AG20443 (cell line): ENCODE measurements around the gene TSG101.

ENCODE experiments used
- DNase-seq: peaks from one replicate; pipeline ENCODE4 v3.0.0; 2012; ENCODE audit warnings: low spot score, mixed read lengths

The TSG101 gene

DNA sequence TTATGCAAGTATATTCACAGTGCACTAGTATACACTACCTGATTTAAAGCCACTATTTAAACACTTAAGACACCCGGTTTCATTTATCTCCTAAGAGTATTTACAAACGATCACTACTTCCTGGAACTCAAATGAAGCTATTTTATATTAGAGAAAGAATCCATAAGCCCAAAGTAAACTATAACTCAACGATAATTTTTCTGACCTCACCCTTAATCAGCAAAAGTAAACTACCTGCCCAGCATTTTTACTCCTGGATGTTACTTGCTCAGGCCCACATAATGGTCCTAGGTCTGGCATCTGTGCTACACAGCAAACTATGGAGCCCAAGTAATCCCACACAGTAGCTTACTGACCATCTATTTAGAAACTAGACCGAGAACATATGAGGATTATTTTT is 33.4 kb downstream of the TSG101 start:
- DNase-seq: no peak

DNA sequence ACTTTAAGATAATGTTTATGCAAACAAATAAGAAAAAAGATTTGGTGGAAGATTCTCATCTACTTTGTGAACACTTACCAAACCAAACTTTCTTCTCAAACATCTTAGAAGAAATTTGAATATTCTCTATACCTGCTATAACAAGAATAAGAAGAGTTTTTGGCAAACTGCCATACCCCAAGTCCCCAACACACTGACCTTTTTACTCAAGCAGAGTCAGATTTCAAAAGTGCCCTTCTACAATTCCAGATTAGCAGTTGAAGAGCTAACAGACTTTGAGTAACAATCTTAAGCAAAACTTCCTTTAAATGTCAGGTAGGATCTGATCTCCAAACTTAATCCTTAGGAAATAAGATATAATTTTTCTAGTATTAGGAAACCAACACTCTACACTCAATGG is 33.9 kb downstream of the TSG101 start:
- no peak for DNase-seq

GRCh38 chr11:18491924-18492323 is 34.8 kb downstream of the TSG101 start:
- DNase-seq: no peak

- DNase-seq: no peak
These were observed 35.8 kb downstream of the TSG101 start for GRCh38 chr11:18490736-18491485.

DNA sequence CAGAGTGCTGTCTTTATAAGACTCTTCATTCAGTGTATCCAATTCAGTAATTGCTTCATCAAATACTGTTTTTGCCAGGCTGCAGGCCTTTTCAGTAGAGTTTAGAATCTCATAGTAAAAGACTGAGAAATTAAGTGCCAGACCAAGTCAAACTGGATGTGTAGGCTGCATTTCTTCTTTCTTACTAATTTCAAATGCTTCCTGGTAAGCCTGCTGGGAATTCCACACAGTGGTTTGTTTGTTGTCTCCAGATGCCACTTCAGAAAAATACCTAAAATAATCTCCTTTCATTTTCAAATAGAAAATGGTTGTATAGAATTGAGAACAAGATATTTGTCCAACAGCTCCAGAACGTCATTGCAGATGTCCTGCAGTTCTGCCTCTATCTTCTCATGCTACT is 36.4 kb downstream of the TSG101 start:
- peak; percentile 15 for DNase-seq

DNA sequence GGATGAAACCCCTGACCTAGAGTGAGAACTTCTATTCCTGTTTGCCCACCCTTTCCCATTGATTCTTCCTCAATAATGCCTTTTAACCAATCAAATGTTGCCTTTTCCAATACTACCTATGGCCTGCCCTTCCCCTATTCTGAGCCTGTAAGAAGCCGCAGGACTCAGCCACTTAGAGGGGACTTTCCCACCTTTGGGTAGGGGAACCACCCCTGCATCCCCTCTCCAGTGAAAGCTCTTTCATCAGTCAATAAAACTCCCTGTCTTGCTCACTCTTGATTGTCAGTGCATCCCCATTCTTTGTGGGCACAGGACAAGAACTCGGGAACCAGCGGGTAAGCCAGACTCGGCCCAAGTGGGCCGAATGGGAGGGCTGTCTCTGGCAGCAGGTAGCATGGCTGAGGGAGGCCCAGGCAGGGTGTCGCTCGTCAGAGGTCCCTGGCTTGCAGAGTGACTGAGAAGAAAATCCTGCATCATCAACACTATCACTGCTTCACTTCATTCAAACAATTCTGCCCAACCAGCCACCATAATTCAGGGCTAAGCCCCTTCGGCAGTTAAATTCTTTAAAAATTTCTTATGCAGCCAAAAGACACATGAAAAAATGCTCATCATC is 40.7 kb downstream of the TSG101 start:
- DNase-seq: no peak

DNA sequence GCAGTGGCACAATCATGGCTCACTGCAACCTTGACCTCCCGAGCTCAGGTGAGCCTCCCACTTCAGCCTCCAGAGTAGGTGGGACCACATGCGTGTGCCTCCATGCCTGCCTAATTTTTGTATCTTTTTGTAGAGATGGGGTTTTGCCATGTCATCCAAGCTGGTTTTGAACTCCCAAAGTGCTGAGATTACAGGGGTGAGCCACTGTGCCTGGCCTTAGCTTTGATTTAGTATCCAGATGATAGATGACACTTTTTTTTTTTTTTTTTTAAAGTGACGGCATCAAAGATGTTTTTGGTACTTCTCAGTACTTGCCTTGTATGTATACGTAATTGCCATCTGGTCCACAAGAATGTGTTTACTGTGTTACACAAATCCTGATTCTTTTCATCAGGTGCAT is 47.7 kb downstream of the TSG101 start:
- no peak for DNase-seq

- DNase-seq: no peak
These were observed 54.2 kb downstream of the TSG101 start for GRCh38 chr11:18472587-18472986.

DNA sequence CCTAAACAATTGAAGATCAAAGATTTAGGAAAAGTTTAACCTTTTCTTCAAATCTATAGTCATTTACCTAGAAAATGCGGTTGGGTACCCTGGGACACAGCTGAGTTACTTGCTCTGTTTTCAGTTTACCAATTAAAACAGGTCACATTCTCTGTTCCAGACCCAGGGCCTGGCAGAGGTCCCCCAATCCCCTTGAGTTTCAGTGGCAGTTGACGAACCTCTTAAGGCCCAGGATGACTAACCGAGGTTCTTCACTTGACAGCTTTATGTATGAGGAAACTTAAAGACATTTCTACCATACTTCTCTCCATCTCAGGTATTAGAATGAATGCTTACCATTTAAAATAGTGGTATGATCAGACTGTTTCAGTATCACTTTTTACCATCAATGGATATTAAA is 54.7 kb downstream of the TSG101 start:
- no peak for DNase-seq

GRCh38 chr11:18468961-18469360 is 57.8 kb downstream of the TSG101 start:
- no peak for DNase-seq

DNA sequence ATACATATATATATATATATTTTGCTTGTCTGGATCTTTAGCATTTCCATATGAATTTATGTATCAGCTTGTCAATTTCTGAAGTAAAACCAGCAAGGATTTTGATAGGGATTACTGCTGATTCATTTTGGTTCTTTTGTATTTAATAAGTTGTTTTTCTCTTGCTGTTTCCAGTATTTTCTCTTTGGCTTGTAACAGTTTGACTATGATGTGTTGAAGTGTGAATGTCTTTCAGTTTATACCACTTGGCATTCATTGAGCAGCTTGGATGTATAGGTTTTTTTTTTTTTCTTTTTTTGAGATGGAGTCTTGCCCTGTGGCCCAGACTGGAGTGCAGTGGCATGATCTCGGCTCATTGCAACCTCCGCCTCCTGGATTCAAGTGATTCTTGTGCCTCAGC is 58.7 kb downstream of the TSG101 start:
- DNase-seq: no peak

DNA sequence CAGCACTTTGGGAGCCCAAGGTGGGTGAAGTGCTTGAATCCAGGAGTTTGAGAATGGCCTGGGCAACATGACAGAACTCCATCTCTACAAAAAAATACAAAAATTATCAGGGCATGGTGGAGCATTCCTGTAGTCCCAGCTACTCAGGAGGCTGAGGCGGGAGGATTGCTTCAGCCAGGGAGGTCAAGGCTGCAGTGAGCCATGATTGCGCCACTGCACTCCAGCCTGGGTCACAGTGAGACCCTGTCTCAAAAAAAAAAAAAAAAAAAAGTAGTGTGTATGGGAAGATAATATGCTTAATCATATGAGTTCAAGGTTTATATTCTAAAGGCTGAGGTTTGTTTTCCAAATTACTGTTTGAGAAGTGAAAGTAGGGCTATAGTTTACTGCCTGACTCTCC is 60.3 kb downstream of the TSG101 start:
- DNase-seq: no peak

DNA sequence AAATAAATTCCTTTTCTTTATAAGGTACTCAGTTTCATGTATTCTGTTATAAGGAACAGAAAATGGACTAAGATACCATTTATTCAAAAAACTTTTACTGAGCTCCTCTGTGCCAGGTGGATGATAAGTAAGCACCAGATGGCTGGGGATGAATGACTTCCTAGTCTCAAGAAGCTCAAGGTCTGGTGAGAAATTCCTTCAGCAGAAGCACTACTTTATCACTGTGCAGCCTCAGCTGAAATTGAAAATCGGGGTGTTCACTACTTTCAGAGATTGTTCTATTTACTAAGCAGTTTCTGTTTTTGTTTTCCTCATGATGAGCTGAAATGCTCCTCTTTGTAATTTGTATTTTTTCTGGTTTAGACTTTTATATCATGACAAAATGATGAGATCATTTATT is 63.3 kb downstream of the TSG101 start:
- no peak for DNase-seq

DNA sequence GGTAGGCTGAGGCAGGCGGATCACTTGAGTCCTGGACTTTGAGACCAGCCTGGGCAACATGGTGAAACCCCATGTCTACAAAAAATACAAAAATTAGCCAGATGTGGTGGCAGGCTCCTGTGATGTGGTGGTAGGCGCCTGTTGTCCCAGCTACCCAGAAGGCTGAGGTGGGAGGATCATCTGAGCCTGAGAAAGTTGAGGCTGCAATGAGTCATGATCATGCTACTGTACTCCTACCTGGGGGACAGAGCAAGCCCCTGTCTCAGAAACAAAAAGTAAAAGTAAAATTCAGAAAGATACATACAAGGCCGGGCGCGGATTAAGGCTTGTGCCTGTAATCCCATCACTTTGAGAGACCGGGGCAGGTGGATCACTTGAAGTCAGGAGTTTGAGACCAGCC is 64.8 kb downstream of the TSG101 start:
- no peak for DNase-seq

DNA sequence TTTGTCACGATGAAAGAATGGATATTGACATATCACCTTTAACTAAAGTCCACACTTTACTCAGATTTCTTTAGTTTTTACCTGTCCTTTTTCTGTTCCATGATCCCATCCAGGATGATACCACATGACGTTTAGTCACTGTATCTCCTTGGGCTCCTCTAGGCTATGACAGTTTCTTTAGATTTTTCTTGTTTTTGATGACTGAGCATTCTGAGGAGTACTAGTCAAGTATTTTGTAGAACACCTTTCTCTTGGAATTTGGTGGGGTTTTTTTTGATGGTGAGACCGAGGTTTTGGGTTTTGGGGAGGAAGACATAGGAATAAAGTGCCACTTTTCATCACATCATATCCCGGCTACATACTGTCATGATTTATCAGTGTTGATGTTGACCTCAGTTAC is 67.1 kb downstream of the TSG101 start:
- DNase-seq: no peak

DNA sequence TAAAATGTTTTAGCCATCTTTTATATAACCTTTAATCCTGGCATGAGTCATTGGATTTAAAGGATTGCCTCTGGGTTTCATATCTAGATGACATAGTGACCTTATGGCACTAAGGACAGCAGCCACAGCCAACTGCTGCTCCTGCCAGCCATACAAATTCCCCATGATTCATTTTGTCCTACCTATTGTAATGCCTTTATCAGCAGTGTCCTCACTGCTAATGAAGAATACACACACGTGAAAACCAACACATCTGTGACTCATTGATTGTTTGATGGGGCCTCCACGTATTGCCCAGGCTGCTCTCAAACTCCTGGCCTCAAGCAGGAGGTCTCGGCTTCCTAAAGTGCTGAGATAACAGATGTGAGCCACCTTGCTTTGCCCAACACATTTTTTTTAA is 69.3 kb downstream of the TSG101 start:
- DNase-seq: no peak

DNA sequence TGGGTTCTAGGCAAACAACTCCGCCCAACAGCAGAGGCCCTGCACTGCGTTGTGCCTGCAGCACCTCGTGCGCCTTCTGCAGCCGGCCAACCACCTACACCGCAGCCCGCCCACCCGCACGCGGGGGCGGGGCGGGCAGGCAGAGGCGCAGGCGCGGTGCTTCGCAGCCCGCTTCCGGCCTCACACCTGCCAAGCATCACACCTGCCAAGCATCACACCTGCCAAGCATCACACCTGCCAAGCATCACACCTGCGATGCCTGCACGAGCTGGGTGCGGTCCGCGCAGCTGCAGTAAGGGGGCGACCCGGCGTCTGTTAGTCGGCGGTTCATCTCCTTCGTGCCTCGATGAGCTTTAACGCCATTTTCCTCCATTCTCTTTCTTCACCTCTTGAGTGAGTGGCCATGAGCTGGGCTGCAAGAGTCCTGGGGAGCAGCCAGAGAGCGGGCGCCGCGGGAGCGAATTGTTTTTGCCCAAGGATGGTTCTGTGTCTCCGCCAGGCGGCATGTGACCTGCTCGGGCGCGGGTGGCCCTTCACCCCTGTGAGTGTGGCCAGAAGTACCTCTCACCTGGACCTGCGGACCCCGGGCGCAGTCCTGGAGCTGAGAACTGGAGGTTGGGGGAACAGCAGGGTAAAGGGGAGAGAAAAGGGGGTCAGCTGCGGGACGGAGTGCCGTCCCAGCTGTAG is 70.9 kb downstream of the TSG101 start, which contains the start of gene LDHAL6A:
Gene LDHAL6A (plus strand): TSS at position 171 of the 687 bp plus-strand sequence. CDS start 825 bp downstream, outside the sequence.
- DNase-seq: no peak

- peak; percentile 45 for DNase-seq
These were observed 73.8 kb downstream of the TSG101 start for GRCh38 chr11:18452927-18453326.

DNA sequence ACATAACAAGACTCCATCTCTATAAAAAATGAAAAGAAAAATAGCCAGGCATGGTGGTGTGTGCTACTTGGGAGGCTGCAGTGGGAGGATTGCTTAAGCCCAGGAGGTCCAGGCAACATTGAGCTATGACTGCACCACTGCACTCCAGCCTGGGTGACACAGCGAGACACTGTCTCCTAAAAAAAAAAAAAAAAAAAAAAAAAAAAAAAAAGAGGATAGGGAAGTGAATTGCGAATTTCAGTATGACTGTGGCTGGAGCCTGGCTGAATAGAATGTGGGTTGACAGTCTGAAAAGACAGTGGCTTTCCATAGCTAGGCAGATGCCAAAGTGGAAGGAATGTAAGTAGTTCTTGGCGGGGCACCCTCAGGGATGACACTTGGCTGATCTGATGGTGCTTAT is 77.5 kb downstream of the TSG101 start:
- no peak for DNase-seq

DNA sequence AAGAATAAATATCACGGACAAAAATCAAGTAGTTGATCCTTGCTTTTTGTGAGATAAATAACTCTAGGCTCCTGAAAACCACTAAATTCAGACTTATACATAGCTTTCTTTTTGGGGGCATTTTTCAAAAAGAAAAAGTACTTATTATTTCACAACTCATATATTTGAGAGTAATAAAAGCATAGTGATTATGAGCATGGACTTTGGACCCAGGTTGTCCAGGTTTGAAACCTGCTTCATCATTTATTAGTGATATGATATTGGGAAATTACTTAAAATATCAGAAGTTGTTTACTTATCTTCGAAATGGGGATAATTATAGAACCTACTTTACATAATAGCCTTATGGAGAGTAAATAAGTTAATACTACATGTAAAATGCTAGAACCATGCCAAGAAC is 88.1 kb downstream of the TSG101 start:
- DNase-seq: no peak
